BLaER1 (cell line): ENCODE measurements around the gene SLC22A31.
"Not testable (repeated sequence)": the region's sequence is repeated elsewhere in the genome, so short reads cannot be mapped to it uniquely, and the experiment has no call there.

Experiments used
- H3K27ac ChIP-seq: shearing (Covaris generic); formaldehyde crosslinking; 2 replicates; pipeline ENCODE4 v1.8.1; 2022
- H3K27me3 ChIP-seq: shearing (Covaris generic); formaldehyde crosslinking; 2 replicates; pipeline ENCODE4 v1.8.1; 2022
- H3K36me3 ChIP-seq: shearing (Covaris generic); formaldehyde crosslinking; 2 replicates; pipeline ENCODE4 v1.8.1; 2022
- H3K4me1 ChIP-seq: shearing (Covaris generic); formaldehyde crosslinking; 2 replicates; pipeline ENCODE4 v1.8.1; 2022
- H3K4me2 ChIP-seq: shearing (Covaris generic); formaldehyde crosslinking; 2 replicates; pipeline ENCODE4 v1.8.1; 2022
- H3K4me3 ChIP-seq: shearing (Covaris generic); formaldehyde crosslinking; 2 replicates; pipeline ENCODE4 v1.8.1; 2022
- H3K9ac ChIP-seq: shearing (Covaris generic); formaldehyde crosslinking; 2 replicates; pipeline ENCODE4 v1.8.1; 2022
- H3K9me3 ChIP-seq: shearing (Covaris generic); formaldehyde crosslinking; 2 replicates; pipeline ENCODE4 v1.8.1; 2022
- H4K20me1 ChIP-seq: shearing (Covaris generic); formaldehyde crosslinking; 2 replicates; pipeline ENCODE4 v1.8.1; 2022
- Cebpa-rat ChIP-seq: shearing (Covaris generic); IDR thresholded peaks from 2 replicates; pipeline ENCODE4 v1.8.1; 2022

Gene SLC22A31

DNA sequence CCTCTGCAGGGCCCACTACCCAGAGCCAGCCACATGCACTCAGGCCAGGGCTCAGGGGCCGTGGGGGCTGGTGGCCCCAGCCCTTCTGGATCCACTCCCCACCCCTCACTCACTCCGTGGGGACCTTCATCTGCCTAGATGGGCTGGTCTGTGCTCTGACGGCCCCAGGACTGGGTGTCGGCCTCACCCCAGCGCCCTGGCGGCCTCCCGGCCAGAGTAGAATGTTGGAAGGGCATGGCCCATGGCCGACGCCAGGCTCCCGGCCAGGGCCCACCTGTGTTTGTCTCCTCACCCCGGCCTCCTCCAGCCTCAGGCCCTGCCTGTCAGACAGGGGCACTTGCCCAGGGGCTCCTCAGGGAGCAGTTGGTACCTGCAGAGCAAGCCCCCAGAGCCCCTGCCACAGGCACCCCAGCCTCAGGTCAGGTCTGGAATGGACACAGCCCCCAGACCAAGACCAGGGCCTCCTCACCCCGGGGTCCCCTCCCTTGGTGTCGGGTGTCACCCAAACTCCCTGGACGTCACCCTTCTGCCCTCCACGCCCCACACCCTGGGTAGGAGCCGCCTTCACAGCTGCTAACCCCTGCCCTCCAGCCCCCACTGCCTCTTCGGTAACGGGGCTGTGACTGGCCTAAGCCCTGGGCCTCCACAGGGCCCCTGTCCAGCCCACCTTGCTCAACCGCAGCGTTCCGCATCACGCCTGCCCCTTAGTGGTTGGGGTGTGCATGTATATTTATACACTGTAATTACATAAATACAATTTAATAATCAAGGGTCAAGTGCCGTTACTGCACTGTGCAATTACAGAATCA, 31.8 kb downstream of the SLC22A31 start:
- Histone ChIP-seq H3K27me3 (no peaks in the 10 kb centered on the region), H3K9ac (no peak overlapping the region), H4K20me1 (peaks cover 8% of the 10 kb centered on the region; the same call in 1 of the 2 replicates), H3K4me2 (peak overlapping the region; percentile 98), H3K4me3 (no peak overlapping the region), H3K27ac (no peak overlapping the region; the same call in 1 of the 2 replicates), H3K36me3 (no peaks in the 10 kb centered on the region), H3K4me1 (peaks cover 77% of the 10 kb centered on the region), H3K9me3 (no peaks in the 10 kb centered on the region)
- no peak for TF ChIP-seq Cebpa-rat

DNA sequence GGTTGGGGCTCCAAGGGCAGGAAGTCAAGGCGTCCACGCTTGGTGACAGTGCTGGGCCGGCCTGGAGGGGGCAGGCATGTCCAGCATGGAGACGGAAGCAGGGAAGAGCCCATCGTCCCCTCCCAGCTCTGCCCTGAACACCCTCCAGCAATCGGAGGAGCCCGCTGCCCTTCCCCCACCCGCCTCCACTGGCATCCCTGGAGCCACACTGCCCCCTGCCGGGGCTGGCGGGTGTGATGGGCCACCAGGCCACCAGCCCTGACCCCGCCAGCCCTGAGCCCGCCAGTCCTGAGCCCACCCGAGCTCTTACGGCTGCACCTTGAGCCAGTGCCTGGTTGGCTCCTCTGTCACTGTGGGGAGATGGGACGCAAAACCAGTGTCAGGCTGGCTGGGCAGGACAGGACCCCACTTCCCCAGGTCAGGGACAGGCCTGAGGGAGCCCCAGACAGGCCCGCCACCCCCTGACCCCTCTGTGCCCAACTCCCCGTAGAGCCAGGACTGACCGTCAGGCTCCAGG, 32.9 kb downstream of the SLC22A31 start:
- Histone ChIP-seq H3K4me3 (no peak overlapping the region), H3K4me2 (peak overlapping the region; percentile 98)

DNA sequence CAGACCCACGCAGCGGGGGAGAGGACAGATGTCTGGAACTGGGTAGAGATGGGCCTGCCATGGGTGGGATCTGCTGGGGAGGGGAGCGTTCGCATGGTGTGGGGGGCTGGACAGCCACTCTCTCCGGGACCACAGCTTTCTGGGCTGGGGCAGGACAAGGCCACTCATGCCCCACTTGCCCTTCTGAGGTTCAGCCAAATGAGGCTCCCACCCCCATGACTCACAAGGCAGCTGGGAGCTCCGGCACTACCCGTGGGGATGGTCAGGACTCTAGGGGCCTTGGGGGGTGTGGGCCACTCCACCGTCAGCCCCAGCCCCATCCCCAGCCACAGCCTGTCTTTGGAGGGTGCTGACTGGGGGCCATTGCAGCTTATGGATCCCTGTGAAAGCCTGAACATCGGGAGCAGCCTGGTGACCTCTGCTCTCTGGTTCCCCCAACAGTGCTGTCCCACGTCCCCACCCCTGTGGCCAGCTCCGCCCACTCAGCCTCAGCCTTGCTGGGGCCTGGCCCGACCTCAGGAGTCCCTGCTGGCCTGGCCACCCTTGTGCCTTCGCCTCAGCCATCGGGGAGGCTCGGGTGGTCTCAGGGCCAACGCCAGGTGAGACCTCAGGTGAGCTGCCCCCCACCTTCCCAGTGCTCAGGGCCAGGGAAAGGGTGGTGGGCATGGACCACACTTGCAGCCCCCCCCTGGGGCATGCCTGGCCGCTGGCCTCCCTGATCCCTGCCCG, 33.5 kb downstream of the SLC22A31 start:
- Histone ChIP-seq H3K36me3 (no peaks in the 10 kb centered on the region), H3K9ac (peak overlapping the region; percentile 38), H3K4me2 (peak overlapping the region; percentile 98), H3K27me3 (no peaks in the 10 kb centered on the region), H3K4me1 (peaks cover 77% of the 10 kb centered on the region), H3K4me3 (no peak overlapping the region), H3K9me3 (no peaks in the 10 kb centered on the region), H4K20me1 (peaks cover 8% of the 10 kb centered on the region; the same call in 1 of the 2 replicates), H3K27ac (peak overlapping the region; percentile 66)
- TF ChIP-seq Cebpa-rat: no peak

More for the DNA sequence above, 32.9 kb downstream of the SLC22A31 start:
- Histone ChIP-seq H3K27ac (peak overlapping the region; percentile 66), H3K9ac (peak overlapping the region; percentile 38), H4K20me1 (peaks cover 8% of the 10 kb centered on the region; the same call in 1 of the 2 replicates), H3K9me3 (no peaks in the 10 kb centered on the region), H3K36me3 (no peaks in the 10 kb centered on the region), H3K4me1 (peaks cover 77% of the 10 kb centered on the region), H3K27me3 (no peaks in the 10 kb centered on the region)
- TF ChIP-seq Cebpa-rat: no peak

DNA sequence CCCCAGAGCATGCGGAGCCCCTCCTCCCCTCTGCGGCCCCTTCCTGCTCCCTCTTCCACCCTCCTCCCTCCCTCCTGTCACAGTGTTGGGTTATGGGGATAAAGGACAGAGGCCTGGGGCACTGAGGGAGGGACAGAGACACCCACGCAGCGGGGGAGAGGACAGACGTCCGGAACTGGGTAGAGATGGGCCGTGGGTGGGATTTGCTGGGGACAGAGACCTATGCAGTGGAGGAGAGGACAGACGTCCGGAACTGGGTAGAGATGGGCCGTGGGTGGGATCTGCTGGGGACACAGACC, 34.7 kb downstream of the SLC22A31 start:
- not testable (repeated sequence) for H3K27ac ChIP-seq, H3K27me3 ChIP-seq, H4K20me1 ChIP-seq, H3K9me3 ChIP-seq, H3K9ac ChIP-seq, H3K4me3 ChIP-seq, H3K4me2 ChIP-seq, H3K36me3 ChIP-seq
- peaks cover 82% of the 10 kb centered on the region for H3K4me1 ChIP-seq

DNA sequence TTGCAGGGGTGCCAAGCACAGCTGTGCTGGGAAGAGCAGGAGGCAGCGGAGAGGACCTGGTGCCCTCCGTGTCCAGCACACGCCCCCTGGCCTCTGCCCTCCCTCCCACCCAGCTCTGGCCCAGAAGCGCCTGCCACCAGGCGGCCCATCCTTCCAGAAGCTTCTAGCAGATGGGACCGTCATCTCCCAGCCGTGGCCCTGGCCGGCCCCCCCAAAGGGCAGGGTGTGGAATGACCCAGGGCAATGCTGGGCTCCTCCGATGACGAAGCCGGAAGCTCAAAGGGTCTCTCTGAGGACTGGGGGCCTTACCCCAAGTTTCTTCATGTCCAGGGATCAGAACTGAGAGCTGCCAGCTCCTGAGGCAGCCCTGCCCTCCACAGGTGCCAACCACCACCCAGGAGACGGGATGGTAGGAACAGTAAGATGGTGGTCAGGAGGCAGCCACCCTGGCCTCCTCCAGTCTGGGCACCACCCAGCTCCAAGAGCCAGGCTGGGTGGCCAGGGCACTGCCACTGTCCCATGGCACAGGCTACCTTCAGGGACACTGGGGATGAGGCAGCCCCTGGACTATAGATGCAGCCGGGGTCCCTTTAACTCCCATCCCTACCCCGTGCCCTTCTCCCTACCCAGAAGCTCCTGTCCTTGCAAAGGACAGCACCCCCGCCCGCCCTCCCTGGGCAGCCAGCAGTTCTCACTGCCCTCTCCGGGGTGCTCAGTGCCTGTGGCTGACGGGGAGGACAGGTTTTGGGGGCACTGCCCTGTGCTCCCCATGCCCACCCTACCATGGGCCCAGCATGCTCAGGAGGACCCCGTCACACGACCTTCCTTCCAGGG, 35.3 kb downstream of the SLC22A31 start:
- peaks cover 2% of the 10 kb centered on the region; the same call in 1 of the 2 replicates for H4K20me1 ChIP-seq
- H3K4me3 ChIP-seq: no peak overlapping the region
- no peak overlapping the region for H3K27ac ChIP-seq
- peaks cover 79% of the 10 kb centered on the region for H3K4me1 ChIP-seq
- no peaks in the 10 kb centered on the region for H3K9me3 ChIP-seq
- no peaks in the 10 kb centered on the region for H3K36me3 ChIP-seq
- no peak for TF ChIP-seq Cebpa-rat
- H3K9ac ChIP-seq: no peak overlapping the region
- H3K27me3 ChIP-seq: no peaks in the 10 kb centered on the region
- H3K4me2 ChIP-seq: no peak overlapping the region

DNA sequence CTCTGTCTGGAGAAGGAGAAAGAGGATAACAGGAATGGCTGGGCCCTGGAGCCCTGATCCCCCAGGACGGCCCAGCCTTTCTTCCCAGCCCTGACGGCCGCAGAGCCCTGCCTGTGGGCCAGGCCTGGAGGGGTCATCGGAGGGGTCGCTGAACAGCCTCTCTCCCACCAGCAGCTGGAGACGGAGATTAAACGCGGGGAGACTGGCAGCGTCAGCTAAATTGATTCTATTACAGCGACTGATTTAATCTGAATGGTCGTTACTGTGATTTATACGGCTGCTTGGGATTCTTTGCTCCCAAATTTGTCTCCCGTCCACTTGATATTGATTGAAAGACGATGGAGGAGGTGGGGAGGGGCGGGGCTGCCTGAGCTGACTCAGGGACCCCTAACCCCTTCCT, 35.9 kb downstream of the SLC22A31 start:
- TF ChIP-seq Cebpa-rat: no peak
- no peak overlapping the region for H3K9ac ChIP-seq
- H3K27me3 ChIP-seq: no peaks in the 10 kb centered on the region
- H3K9me3 ChIP-seq: no peaks in the 10 kb centered on the region
- no peaks in the 10 kb centered on the region for H4K20me1 ChIP-seq
- H3K27ac ChIP-seq: no peak overlapping the region
- no peaks in the 10 kb centered on the region for H3K36me3 ChIP-seq
- peaks cover 79% of the 10 kb centered on the region for H3K4me1 ChIP-seq
- H3K4me2 ChIP-seq: peak overlapping the region; percentile 56; the same call in 1 of the 2 replicates
- H3K4me3 ChIP-seq: no peak overlapping the region

DNA sequence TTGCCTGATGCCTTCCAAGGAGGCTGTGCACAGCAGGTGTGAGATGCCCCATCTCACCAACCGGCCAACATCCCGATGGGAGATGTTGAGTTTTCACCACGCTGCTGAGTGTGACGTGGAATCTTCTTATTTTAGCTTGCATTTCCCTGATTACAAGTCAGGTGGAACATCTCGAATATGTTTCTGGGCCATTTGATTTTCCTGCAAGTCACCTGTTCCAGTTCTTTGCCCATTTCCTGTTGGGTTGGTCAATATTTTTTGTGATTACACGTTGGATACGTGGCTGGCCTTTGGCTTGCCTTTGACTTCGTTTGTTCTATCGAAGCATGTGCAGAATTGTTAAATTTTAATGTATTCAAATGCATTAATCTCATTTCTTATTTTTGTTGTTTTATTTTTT, 37.0 kb downstream of the SLC22A31 start:
- Histone ChIP-seq H3K4me3 (no peak overlapping the region), H3K27me3 (no peaks in the 10 kb centered on the region)

DNA sequence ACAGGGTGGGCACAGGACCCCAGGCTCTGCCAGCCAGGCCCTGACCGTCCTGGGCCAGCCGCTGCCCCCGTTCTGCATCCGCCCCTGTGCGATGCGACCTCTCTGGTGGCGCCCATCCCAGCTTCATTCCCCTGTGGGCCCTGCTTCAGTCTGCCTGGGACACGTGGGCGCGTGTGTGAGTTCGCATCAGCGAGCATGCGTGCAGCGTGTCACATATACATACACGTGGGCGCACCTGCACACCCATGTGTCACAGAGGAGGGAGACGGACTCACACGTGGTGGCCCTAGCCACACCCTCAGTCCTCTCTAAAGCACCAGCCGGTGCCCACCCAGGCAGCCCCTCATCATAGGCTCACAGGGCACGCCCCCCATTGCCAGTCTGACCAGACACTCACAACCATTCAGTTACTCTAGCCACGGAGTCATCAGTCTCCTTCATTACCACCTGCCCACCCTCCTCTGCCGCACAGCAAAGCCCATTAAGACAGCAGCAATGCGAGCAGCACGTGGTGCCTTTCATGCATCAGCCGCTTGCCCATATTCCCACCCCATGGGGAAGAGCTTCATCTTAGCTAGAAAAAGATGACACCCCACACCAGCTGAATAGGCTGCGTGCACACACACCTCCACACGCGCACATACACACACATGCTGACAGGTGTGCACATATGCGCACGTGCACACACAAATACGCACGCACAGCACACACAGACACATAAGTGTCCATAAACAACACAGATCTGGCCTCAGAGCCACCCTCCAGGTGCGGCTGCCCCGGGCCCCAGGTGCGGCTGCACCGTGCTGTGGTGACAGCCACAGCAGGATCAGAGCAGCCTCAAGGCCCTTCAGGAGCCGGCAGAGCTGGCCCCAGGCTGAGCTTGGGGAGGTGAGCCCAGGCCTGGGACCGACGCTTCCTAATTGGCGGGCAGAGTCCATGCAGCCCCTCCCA, 38.3 kb downstream of the SLC22A31 start:
- Histone ChIP-seq H3K4me2 (peak overlapping the region; percentile 56), H3K9me3 (no peaks in the 10 kb centered on the region), H3K36me3 (no peaks in the 10 kb centered on the region), H4K20me1 (no peaks in the 10 kb centered on the region), H3K9ac (no peak overlapping the region), H3K4me1 (peaks cover 78% of the 10 kb centered on the region), H3K27ac (no peak overlapping the region), H3K4me3 (no peak overlapping the region), H3K27me3 (no peaks in the 10 kb centered on the region)
- TF ChIP-seq Cebpa-rat: no peak

More for the DNA sequence above, 37.0 kb downstream of the SLC22A31 start:
- no peaks in the 10 kb centered on the region for H3K36me3 ChIP-seq
- no peaks in the 10 kb centered on the region for H3K9me3 ChIP-seq
- no peaks in the 10 kb centered on the region for H4K20me1 ChIP-seq
- no peak for TF ChIP-seq Cebpa-rat
- H3K4me2 ChIP-seq: peak overlapping the region; percentile 56
- H3K4me1 ChIP-seq: peaks cover 79% of the 10 kb centered on the region
- no peak overlapping the region for H3K27ac ChIP-seq
- no peak overlapping the region for H3K9ac ChIP-seq
